Spleen (tissue), 7 donors: ENCODE measurements around the gene MCTP1.

Experiments used
- CTCF ChIP-seq, 11 experiments: fragments of 200-600 bp in 7 of 11; fragments of 450-650 bp in 4 of 11; sonication (generic) in 4 of 11; IDR thresholded peaks in 8 of 11; conservative IDR thresholded peaks in 3 of 11; 1 replicate in 7 of 11; 2 replicates in 4 of 11; pipeline versions ENCODE4 v1.4.0 to v1.8.0; 2016 to 2021; ENCODE audit warnings: antibody characterized with exemption in 11 of 11, inconsistent platforms in 4 of 11, mild to moderate bottlenecking in 1 of 11
- POLR2A ChIP-seq, 3 donors: fragments of 450-650 bp; IDR thresholded peaks; one replicate each; pipeline ENCODE4 v1.5.1; 2017; ENCODE audit warnings: antibody characterized with exemption in 3 of 3, mild to moderate bottlenecking in 1 of 3
- POLR2AphosphoS5 ChIP-seq, 3 donors: sonication (generic); formaldehyde crosslinking; IDR thresholded peaks; one replicate each; pipeline ENCODE4 v1.5.1; 2017; ENCODE audit warnings: antibody characterized with exemption in 3 of 3
- donor health status: DM: no; HTN: no; CAD: no; lungs with moderate emphysema.
- donor health status: DM: no; HTN: no; CAD: no.
- donor health status: DM: no; HTN: no; CAD: no.

GRCh38 chr5:94853120-94853519 lies 431.8 kb downstream of the MCTP1 start:
- TF ChIP-seq CTCF (IDR thresholded peaks at IDR 0.05 in 8 of 11, conservative IDR thresholded peaks at IDR 0.05 in 3 of 11) (no peak), POLR2AphosphoS5 (IDR thresholded peaks at IDR 0.05) (no peak), POLR2A (IDR thresholded peaks at IDR 0.05) (no peak)
